ENCODE results near the gene RYR3. TPM values are rescaled to one million over a fixed set of nuclear protein-coding genes. Genes with fewer than 3 reads are reported as not detected.

Gene RYR3
- total RNA-seq, 2 experiments from 2014 or later, result 0.06 to 0.32 TPM

DNA sequence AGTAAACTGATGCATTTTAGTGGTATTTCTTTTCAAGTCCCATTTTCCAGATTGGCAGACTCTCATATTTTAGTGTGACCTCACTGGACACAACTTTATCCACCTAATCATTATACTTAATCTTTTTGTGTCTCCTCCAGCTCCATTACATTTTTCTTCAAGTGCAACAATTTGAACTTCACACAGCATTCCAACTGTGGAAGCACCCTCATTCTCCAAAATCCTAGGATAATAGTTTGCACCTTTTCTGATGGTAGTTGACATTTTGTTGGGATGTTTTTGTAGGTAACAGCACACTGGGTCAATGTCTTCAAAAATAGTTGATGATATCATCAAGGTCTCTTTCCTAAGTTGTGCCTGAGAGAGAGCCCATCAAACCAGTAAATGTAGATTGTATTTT is 123.1 kb downstream of the RYR3 start:
- no peak overlapping the region for H3K27ac ChIP-seq (ENCODE audit: low read depth, low read length, poor library complexity, severe bottlenecking)
- H3K4me1 ChIP-seq (ENCODE audit: insufficient read depth, low read length, poor library complexity, severe bottlenecking), result no peaks in the 10 kb centered on the region
- no peaks in the 10 kb centered on the region for H3K36me3 ChIP-seq (ENCODE audit: insufficient read depth, low read length)
- no peaks in the 10 kb centered on the region for H3K9me2 ChIP-seq (ENCODE audit: insufficient read depth, low read length)
- TF ChIP-seq, protein P1, sequence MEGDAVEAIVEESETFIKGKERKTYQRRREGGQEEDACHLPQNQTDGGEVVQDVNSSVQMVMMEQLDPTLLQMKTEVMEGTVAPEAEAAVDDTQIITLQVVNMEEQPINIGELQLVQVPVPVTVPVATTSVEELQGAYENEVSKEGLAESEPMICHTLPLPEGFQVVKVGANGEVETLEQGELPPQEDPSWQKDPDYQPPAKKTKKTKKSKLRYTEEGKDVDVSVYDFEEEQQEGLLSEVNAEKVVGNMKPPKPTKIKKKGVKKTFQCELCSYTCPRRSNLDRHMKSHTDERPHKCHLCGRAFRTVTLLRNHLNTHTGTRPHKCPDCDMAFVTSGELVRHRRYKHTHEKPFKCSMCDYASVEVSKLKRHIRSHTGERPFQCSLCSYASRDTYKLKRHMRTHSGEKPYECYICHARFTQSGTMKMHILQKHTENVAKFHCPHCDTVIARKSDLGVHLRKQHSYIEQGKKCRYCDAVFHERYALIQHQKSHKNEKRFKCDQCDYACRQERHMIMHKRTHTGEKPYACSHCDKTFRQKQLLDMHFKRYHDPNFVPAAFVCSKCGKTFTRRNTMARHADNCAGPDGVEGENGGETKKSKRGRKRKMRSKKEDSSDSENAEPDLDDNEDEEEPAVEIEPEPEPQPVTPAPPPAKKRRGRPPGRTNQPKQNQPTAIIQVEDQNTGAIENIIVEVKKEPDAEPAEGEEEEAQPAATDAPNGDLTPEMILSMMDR (conservative IDR thresholded peaks at IDR 0.05; ENCODE audit: low read length), result no peak
- TF ChIP-seq EZH2phosphoT487 (IDR thresholded peaks at IDR 0.05; ENCODE audit: borderline replicate concordance, low read depth, low read length), result no peak
- POLR2A ChIA-PET, result interaction anchor here (0.9 kb wide), 1 partner anchor 20 kb away, joined by 3 read pairs; no protein-coding TSS in a partner anchor
- H3K4me3 ChIP-seq (ENCODE audit: low read depth, low read length, poor library complexity, severe bottlenecking), result no peak overlapping the region
- no peak overlapping the region for H3K4me2 ChIP-seq (ENCODE audit: low read length)
- H3K79me2 ChIP-seq (ENCODE audit: insufficient read depth, low read depth, low read length), result no peaks in the 10 kb centered on the region
- H2AFZ ChIP-seq (ENCODE audit: low read length), result no peak overlapping the region
- no peaks in the 10 kb centered on the region for H3K9me3 ChIP-seq (ENCODE audit: low read length)
- no peak for DNase-seq (ENCODE audit: low spot score)
- H4K20me1 ChIP-seq (ENCODE audit: insufficient read depth, low read length), result no peaks in the 10 kb centered on the region
- CTCF ChIA-PET (ENCODE audit: unreplicated experiment), result no interaction called here
- BruUV-seq (replicated peaks), result no TSS peak
- intact Hi-C loops (cut with micrococcal nuclease; ENCODE audit: unreplicated experiment), result no loop called here

DNA sequence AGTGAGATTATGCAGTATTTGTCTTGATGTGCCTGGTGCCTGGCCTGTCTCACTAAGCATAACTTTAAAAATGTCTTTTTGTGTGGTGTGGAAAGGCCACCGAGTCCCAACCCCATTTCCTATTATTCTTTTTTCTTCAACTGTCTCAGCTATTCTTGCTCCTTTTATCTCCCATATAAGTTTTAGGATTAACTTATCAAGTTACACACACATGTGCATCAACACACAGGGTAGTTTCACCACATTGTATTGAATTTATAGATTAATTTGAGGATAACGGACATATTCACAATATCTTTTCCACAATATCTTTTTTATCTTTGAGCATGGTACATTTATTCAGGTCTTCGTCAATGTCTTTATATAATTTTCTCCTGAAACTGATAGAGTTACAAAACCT is 127.6 kb downstream of the RYR3 start:
- Histone ChIP-seq H3K4me3 (ENCODE audit: low read depth, low read length, poor library complexity, severe bottlenecking) (no peak overlapping the region), H3K79me2 (ENCODE audit: insufficient read depth, low read depth, low read length) (no peaks in the 10 kb centered on the region), H3K9me2 (ENCODE audit: insufficient read depth, low read length) (no peaks in the 10 kb centered on the region), H3K4me1 (ENCODE audit: insufficient read depth, low read length, poor library complexity, severe bottlenecking) (no peaks in the 10 kb centered on the region), H3K36me3 (ENCODE audit: insufficient read depth, low read length) (no peaks in the 10 kb centered on the region), H3K4me2 (ENCODE audit: low read length) (no peak overlapping the region), H4K20me1 (ENCODE audit: insufficient read depth, low read length) (no peaks in the 10 kb centered on the region), H3K27ac (ENCODE audit: low read depth, low read length, poor library complexity, severe bottlenecking) (no peak overlapping the region), H2AFZ (ENCODE audit: low read length) (no peak overlapping the region), H3K9me3 (ENCODE audit: low read length) (no peaks in the 10 kb centered on the region)
- no peak for TF ChIP-seq EZH2phosphoT487 (IDR thresholded peaks at IDR 0.05; ENCODE audit: borderline replicate concordance, low read depth, low read length)
- TF ChIP-seq, protein P1 (conservative IDR thresholded peaks at IDR 0.05; ENCODE audit: low read length), result no peak
- DNase-seq (ENCODE audit: low spot score), result no peak
- POLR2A ChIA-PET, result interaction anchor here (0.5 to 0.6 kb wide), 2 partner anchors 98 to 521 kb away, joined by 3 read pairs; no protein-coding TSS in a partner anchor
- intact Hi-C loops (cut with micrococcal nuclease; ENCODE audit: unreplicated experiment), result no loop called here
- CTCF ChIA-PET (ENCODE audit: unreplicated experiment), result no interaction called here
- no TSS peak for BruUV-seq (replicated peaks)

DNA sequence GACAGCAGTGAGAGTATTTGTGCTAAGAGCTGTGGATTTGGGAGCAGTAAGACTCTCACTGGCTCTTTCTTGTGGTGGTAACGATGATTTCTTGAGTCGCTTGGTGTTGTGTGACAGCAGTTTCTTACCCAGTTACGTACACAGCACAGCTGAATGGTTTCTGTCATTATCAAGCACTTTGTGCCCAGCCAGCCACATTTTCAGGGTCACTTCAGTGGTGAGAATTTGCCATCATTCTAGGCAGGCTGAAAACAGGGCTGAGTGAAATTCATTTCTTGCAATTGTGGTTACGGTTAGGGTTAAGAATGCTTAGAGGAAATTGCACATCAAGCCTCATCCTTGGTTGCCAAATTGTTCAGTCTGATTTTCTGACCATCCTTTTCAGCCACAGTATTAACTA is 130.1 kb downstream of the RYR3 start:
- BruUV-seq (replicated peaks), result no TSS peak
- H2AFZ ChIP-seq (ENCODE audit: low read length), result no peak overlapping the region
- DNase-seq (ENCODE audit: low spot score), result no peak
- ChIA-PET POLR2A (interaction anchor here (1.5 kb wide), 1 partner anchor 40 kb away, joined by 3 read pairs; no protein-coding TSS in a partner anchor), CTCF (ENCODE audit: unreplicated experiment) (no interaction called here)
- no peaks in the 10 kb centered on the region for H3K9me2 ChIP-seq (ENCODE audit: insufficient read depth, low read length)
- intact Hi-C loops (cut with micrococcal nuclease; ENCODE audit: unreplicated experiment), result no loop called here
- no peaks in the 10 kb centered on the region for H3K36me3 ChIP-seq (ENCODE audit: insufficient read depth, low read length)
- no peaks in the 10 kb centered on the region for H3K9me3 ChIP-seq (ENCODE audit: low read length)
- no peaks in the 10 kb centered on the region for H3K4me1 ChIP-seq (ENCODE audit: insufficient read depth, low read length, poor library complexity, severe bottlenecking)
- H3K27ac ChIP-seq (ENCODE audit: low read depth, low read length, poor library complexity, severe bottlenecking), result no peak overlapping the region
- no peak overlapping the region for H3K4me2 ChIP-seq (ENCODE audit: low read length)
- no peak for TF ChIP-seq EZH2phosphoT487 (IDR thresholded peaks at IDR 0.05; ENCODE audit: borderline replicate concordance, low read depth, low read length)
- TF ChIP-seq, protein P1 (conservative IDR thresholded peaks at IDR 0.05; ENCODE audit: low read length), result no peak
- no peaks in the 10 kb centered on the region for H4K20me1 ChIP-seq (ENCODE audit: insufficient read depth, low read length)
- no peaks in the 10 kb centered on the region for H3K79me2 ChIP-seq (ENCODE audit: insufficient read depth, low read depth, low read length)
- H3K4me3 ChIP-seq (ENCODE audit: low read depth, low read length, poor library complexity, severe bottlenecking), result no peak overlapping the region

Data from OCI-LY7 (cell line).